ENCODE results near the gene SH3PXD2A.
"Not testable (repeated sequence)": the region's sequence is repeated elsewhere in the genome, so short reads cannot be mapped to it uniquely, and the experiment has no call there.

The SH3PXD2A gene

DNA sequence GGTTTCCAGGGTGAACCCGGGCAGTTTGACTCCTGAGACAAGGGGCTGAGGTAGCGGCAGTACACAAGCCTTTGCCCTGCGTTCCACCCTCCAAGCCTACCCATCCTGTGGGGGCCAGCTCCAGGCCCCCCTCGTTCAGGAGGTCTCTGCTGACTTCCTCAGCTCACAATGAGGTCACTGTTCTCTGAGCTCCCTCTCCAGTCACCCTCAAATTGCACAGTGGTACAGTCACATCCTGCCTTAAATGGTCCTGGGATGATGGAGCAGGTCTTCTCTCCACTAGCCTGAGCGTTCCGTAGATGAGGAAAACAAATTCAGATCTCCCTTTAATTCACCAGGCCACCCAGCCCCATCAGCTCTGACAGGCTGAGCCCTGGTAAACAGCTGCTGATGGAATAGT is 90.2 kb downstream of the SH3PXD2A start:
- TF ChIP-seq ZFX (IDR thresholded peaks at IDR 0.05), result no peak
- TF ChIP-seq, protein P1, sequence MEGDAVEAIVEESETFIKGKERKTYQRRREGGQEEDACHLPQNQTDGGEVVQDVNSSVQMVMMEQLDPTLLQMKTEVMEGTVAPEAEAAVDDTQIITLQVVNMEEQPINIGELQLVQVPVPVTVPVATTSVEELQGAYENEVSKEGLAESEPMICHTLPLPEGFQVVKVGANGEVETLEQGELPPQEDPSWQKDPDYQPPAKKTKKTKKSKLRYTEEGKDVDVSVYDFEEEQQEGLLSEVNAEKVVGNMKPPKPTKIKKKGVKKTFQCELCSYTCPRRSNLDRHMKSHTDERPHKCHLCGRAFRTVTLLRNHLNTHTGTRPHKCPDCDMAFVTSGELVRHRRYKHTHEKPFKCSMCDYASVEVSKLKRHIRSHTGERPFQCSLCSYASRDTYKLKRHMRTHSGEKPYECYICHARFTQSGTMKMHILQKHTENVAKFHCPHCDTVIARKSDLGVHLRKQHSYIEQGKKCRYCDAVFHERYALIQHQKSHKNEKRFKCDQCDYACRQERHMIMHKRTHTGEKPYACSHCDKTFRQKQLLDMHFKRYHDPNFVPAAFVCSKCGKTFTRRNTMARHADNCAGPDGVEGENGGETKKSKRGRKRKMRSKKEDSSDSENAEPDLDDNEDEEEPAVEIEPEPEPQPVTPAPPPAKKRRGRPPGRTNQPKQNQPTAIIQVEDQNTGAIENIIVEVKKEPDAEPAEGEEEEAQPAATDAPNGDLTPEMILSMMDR (conservative IDR thresholded peaks at IDR 0.05), result no peak
- H3K27ac ChIP-seq, result no peak overlapping the region

DNA sequence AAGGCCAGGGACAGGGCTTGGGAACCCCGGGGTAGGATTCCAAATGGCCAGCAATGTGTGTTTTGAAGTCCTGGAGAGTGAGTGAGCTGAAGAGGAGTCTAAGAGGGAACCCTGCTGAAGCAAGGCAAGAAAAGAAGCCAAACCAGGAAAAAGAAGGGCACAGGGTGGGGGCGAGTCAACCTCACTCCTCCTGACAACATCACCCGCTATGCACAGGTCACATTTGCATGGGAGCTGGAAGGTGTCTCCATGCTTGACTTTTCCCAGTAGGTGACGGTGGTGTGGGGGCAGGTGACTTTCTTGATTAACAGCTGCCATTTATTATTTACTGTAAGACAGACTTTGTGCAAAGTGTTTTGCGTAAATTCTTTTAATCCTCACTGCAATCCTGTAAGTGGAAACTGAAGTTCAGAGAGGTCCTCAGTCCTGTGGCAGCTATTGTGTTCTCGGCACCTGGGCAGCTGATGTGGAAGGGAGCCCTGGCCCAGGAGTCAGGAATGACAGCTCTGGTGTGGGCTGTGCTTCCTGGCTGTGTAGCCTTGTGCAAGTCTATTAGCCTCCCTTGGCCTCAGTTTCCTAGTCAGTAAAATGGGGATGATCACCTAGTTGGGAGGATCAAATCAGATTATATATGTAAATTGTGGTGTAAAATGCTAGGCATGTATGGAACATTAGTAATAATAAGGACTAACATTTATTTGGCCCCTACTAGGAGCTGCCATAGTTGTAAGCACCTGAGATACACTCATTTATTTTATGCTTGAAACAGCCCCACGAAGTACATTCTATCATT is 90.9 kb downstream of the SH3PXD2A start:
- no peak overlapping the region for H3K27ac ChIP-seq
- no peak for TF ChIP-seq ZFX (IDR thresholded peaks at IDR 0.05)
- TF ChIP-seq, protein P1 (conservative IDR thresholded peaks at IDR 0.05), result no peak

DNA sequence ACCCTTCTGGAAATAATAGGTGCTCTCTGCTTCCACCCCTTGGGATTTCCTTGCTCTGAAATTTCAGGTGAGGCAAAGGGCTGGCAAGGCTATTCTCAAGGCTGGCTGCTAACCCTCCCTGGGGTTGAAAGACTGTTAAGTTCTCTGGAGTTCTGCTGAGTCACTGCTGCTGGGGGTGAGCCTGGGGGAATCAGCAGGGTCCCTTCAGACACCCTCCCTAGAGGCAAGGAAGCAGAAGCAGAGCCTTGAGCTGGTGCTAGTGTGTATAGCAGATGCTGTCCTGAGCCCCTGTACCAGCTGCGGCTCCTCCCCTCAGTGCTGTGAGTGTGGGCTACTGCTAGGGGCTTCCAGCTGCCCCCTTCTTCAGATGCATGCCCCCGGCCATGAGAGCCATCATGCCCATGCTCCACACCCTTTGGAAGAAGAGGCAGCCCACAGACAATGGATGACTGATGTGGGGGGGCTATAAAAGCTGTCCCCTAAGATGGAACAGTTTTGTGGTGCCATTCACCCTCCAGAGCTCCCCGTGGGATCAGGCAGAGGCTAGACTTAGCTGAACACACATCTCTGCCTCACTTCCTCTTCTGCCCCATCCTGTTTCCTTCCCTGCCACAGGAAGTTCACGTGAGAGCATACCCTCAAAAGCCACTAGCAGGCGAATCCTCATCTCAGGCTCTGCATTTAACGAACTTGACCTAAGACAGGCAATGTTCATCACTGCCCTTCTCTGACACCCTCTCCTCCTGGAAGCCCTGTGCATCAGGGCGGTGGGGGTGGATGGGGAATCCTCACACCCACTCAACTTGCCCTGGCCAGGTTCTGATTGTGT is 91.8 kb downstream of the SH3PXD2A start:
- no peak overlapping the region for H3K27ac ChIP-seq
- TF ChIP-seq ZFX (IDR thresholded peaks at IDR 0.05), result no peak
- TF ChIP-seq, protein P1 (conservative IDR thresholded peaks at IDR 0.05), result no peak

DNA sequence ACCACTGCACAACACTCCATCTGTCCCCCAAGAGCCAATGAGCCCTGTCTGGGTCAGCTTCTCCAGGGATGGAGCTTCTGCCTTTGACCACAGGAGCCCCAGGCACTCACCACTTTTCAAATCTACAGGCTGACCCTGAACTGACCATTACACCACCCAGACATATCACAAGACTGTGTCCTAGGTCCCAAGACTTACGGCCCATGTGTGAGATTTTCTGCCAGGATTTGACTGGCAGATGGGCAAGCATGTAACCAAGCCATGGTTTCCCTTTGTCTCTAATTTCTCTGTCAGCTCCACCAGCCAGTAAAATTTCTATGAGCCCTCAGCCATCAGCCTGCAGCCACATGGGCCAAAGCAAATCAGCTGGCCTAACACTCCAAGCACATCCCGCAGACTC is 92.5 kb downstream of the SH3PXD2A start:
- no peak overlapping the region for H3K27ac ChIP-seq
- TF ChIP-seq, protein P1 (conservative IDR thresholded peaks at IDR 0.05), result no peak

DNA sequence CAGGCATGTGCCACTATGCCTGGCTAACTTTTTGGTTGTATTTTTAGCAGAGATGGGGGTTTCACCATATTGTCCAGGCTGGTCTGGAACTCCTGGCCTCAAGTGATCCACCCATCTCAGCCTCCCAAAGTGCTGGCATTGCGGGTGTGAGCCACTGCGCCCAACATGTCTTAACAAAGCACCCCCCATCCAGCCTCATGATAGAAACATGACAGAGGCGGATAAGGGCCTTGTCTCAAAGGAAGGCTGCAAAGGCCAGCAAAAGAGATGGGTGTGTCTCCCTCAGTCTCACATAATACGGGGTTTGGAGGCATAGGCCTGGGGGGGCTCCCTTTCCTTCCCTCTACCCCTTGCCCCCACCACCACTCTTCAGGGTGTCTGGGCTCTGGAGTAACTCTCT is 93.2 kb downstream of the SH3PXD2A start:
- H3K27ac ChIP-seq, result no peak overlapping the region
- no peak for TF ChIP-seq ZFX (IDR thresholded peaks at IDR 0.05)
- TF ChIP-seq, protein P1 (conservative IDR thresholded peaks at IDR 0.05), result no peak

DNA sequence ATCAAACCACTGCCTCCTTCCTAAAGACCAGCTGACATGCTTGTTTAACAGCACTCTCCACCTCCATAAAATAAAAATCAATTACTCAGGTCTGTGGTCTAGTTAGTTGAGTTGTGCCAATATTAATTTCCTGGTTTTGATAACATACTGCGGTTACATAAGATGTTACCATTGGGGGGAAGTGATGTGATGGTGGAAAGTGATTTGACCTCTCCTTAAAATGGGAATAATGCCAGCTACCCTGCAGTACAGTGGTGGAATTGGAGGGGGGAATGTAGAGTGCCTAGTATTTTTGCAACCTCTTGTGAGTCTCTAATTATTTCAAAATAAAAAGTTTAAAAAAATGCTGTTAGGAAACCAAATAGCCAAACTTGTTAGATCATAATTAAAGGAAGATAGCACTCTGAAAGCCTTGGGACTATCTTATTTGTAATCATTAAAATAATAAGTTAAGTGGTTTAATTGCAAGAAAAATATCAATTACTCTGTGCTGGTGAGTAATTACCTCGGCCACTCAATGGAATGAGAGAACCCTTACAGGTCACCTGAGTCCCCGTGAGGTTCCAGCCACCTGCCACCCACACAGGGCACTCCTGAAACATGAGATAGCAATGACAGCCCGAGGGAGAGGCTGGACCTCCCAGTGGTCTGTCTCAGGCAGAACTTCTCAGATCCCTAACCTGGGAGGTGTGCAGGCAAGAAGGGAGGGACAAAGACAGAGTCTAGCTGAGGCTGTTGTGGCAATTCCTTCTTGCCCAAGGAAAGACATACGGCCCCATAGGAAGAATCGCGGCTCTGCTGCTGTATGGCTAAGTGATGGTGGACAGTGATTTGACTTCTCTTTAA is 94.1 kb downstream of the SH3PXD2A start:
- no peak overlapping the region for H3K27ac ChIP-seq
- no peak for TF ChIP-seq ZFX (IDR thresholded peaks at IDR 0.05)
- TF ChIP-seq, protein P1 (conservative IDR thresholded peaks at IDR 0.05), result no peak

DNA sequence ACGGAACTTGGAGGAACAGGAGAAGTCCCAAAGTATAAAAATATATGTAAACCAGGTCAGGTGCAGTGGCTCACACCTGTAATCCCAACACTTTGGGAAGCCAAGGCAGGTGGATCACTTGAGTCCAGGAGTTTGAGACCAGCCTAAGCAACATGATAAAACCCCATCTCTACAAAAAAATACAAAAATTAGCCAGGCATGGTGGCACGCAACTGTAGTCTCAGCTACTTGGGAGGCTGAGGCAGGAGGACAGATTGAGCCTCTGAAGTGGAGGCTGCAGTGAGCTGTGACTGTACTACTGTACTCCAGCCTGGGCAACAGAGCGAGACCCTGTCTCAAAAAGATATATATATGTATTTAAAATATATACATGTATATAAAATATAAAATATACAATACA is 95.1 kb downstream of the SH3PXD2A start:
- H3K27ac ChIP-seq, result not testable (repeated sequence)

All from C4-2B (cell line).